ENCODE measurements around the gene DLX2. TPM values are rescaled to one million over a fixed set of nuclear protein-coding genes. Genes with fewer than 3 reads are reported as not detected.

DLX2 gene
- total and polyA plus RNA-seq, 7 donors: not detected

GRCh38 chr2:172137109-172137508 is 34.4 kb upstream of the DLX2 start:
- no peak overlapping the region for H3K27ac ChIP-seq
- WGBS, 3 donors: 66 to 81% (median 74%) methylated on average over 2 of the region's 2 CpGs
- ATAC-seq (no peak), DNase-seq (no peak)
- H3K9me3 ChIP-seq: no peaks in the 10 kb centered on the region
- H3K36me3 ChIP-seq (ENCODE audit: insufficient read depth in 1 of 2, low read depth in 1 of 2): no peaks in the 10 kb centered on the region
- H3K4me3 ChIP-seq: no peak overlapping the region
- intact Hi-C loops (cut with DNase I): loop anchor here in 1 of 2 donors (10.0 kb wide), 1 partner anchor 562 kb away; no protein-coding TSS in a partner anchor
- H3K27me3 ChIP-seq (ENCODE audit: insufficient read depth in 3 of 3, low read length in 2 of 3): peaks cover 0 to 4% (median 0%) of the 10 kb centered on the region in 3 donors
- TF ChIP-seq CTCF (IDR thresholded peaks at IDR 0.05): no peak
- no peaks in the 10 kb centered on the region for H3K4me1 ChIP-seq

GRCh38 chr2:172135446-172135845 is 32.7 kb upstream of the DLX2 start:
- TF ChIP-seq CTCF (IDR thresholded peaks at IDR 0.05): no peak
- Histone ChIP-seq H3K36me3 (ENCODE audit: insufficient read depth in 1 of 2, low read depth in 1 of 2) (no peaks in the 10 kb centered on the region), H3K27me3 (ENCODE audit: insufficient read depth in 3 of 3, low read length in 2 of 3) (peaks cover 0 to 4% (median 0%) of the 10 kb centered on the region in 3 donors), H3K4me3 (no peak overlapping the region), H3K4me1 (no peaks in the 10 kb centered on the region), H3K27ac (no peak overlapping the region), H3K9me3 (no peaks in the 10 kb centered on the region)
- 56 to 62% (median 56%) methylated on average over 4 of the region's 4 CpGs for WGBS, 3 donors
- intact Hi-C loops (cut with DNase I): loop anchor here in 1 of 2 donors (10.0 kb wide), 1 partner anchor 561 kb away; no protein-coding TSS in a partner anchor
- ATAC-seq (no peak), DNase-seq (no peak)

GRCh38 chr2:172134270-172134669 is 31.6 kb upstream of the DLX2 start:
- Histone ChIP-seq H3K4me3 (no peak overlapping the region), H3K27ac (no peak overlapping the region), H3K4me1 (no peaks in the 10 kb centered on the region), H3K27me3 (ENCODE audit: insufficient read depth in 3 of 3, low read length in 2 of 3) (peaks cover 0 to 4% (median 0%) of the 10 kb centered on the region in 3 donors), H3K9me3 (no peaks in the 10 kb centered on the region), H3K36me3 (ENCODE audit: insufficient read depth in 1 of 2, low read depth in 1 of 2) (no peaks in the 10 kb centered on the region)
- TF ChIP-seq CTCF (IDR thresholded peaks at IDR 0.05): no peak
- WGBS, 3 donors: 65 to 82% (median 79%) methylated on average over 3 of the region's 3 CpGs
- ATAC-seq (no peak), DNase-seq (no peak)
- intact Hi-C loops (cut with DNase I): loop anchor here in 1 of 2 donors (10.0 kb wide), 1 partner anchor 559 kb away; no protein-coding TSS in a partner anchor

- DNase-seq (no peak), ATAC-seq (no peak)
- WGBS, 3 donors: 70 to 83% (median 77%) methylated on average over 5 of the region's 5 CpGs
- no peak for TF ChIP-seq CTCF (IDR thresholded peaks at IDR 0.05)
- Histone ChIP-seq H3K27me3 (ENCODE audit: insufficient read depth in 3 of 3, low read length in 2 of 3) (peaks cover 0 to 4% (median 0%) of the 10 kb centered on the region in 3 donors), H3K4me1 (no peaks in the 10 kb centered on the region), H3K4me3 (no peak overlapping the region), H3K9me3 (no peaks in the 10 kb centered on the region), H3K27ac (no peak overlapping the region), H3K36me3 (ENCODE audit: insufficient read depth in 1 of 2, low read depth in 1 of 2) (no peaks in the 10 kb centered on the region)
- intact Hi-C loops (cut with DNase I): loop anchor here in 1 of 2 donors (10.0 kb wide), 1 partner anchor 557 kb away; no protein-coding TSS in a partner anchor
Measured at GRCh38 chr2:172131713-172132555, 29.2 kb upstream of the DLX2 start.

All from psoas muscle (tissue), 8 donors.